Osteoblast (primary cell): ENCODE results near the gene TRMT61A. TPM values are rescaled to one million over a fixed set of nuclear protein-coding genes. Genes with fewer than 3 reads are reported as not detected.

Experiments used
- DNase-seq: peaks from one replicate; pipeline ENCODE4 v3.0.0; 2011; ENCODE audit warnings: low spot score, mixed read lengths; ENCODE audit not compliant: insufficient read length; ENCODE audit errors: missing footprints
- H2AFZ ChIP-seq: 2 replicates; pipeline ENCODE4 v1.6.0; 2011; ENCODE audit warnings: mild to moderate bottlenecking, low read length
- H3K27ac ChIP-seq: 2 replicates; pipeline ENCODE4 v1.5.1; 2011; ENCODE audit warnings: mild to moderate bottlenecking, low read depth, low read length, moderate library complexity
- H3K27me3 ChIP-seq: 2 replicates; pipeline ENCODE4 v1.6.0; 2012; ENCODE audit warnings: mild to moderate bottlenecking, control low read depth, inconsistent platforms, low read length, moderate library complexity; ENCODE audit not compliant: insufficient read depth
- H3K36me3 ChIP-seq: 2 replicates; pipeline ENCODE4 v1.5.1; 2011; ENCODE audit warnings: mild to moderate bottlenecking, low read length, control low read depth, moderate library complexity; ENCODE audit not compliant: insufficient read depth
- H3K4me1 ChIP-seq: 2 replicates; pipeline ENCODE4 v1.5.1; 2011; ENCODE audit warnings: mild to moderate bottlenecking, low read length, control low read depth, moderate library complexity; ENCODE audit not compliant: insufficient read depth
- H3K4me2 ChIP-seq: 2 replicates; pipeline ENCODE4 v1.6.0; 2011; ENCODE audit warnings: mild to moderate bottlenecking, low read length; ENCODE audit not compliant: insufficient read depth
- H3K4me3 ChIP-seq: fragments of 200-600 bp; sonication (generic); 3 replicates; pipeline ENCODE4 v1.5.1; 2012; ENCODE audit warnings: mild to moderate bottlenecking, low read length, inconsistent platforms; ENCODE audit not compliant: insufficient read depth
- H3K79me2 ChIP-seq: 2 replicates; pipeline ENCODE4 v1.6.0; 2012; ENCODE audit warnings: mild to moderate bottlenecking, low read length, control low read depth, inconsistent platforms; ENCODE audit not compliant: insufficient read depth
- H3K9me3 ChIP-seq: 2 replicates; pipeline ENCODE4 v1.5.1; 2011; ENCODE audit warnings: low read depth, low read length, control low read depth
- H4K20me1 ChIP-seq: 2 replicates; pipeline ENCODE4 v1.6.0; 2012; ENCODE audit warnings: mild to moderate bottlenecking, low read length, control low read depth; ENCODE audit not compliant: insufficient read depth
- CTCF ChIP-seq: IDR thresholded peaks from 2 replicates; pipeline ENCODE4 v1.5.1; 2011; ENCODE audit warnings: mild to moderate bottlenecking, low read depth, low read length, moderate library complexity; ENCODE audit errors: extremely low read depth
- total RNA-seq: library from RNA; depleted of rRNA; stranded (reverse); fragments of >200 nt; gene quantifications from 2 replicates; pipeline ENCODE4 v1.2.3, GENCODE V29; 2012

The TRMT61A gene
- total RNA-seq, 1 donor = 9.0 TPM

GRCh38 chr14:103540821-103541708 lies 12.1 kb downstream of the TRMT61A start:
- no peaks in the 10 kb centered on the region for H3K36me3 ChIP-seq
- H3K79me2 ChIP-seq = no peaks in the 10 kb centered on the region
- H3K4me1 ChIP-seq = peaks cover 33% of the 10 kb centered on the region
- TF ChIP-seq CTCF = no peak
- H3K9me3 ChIP-seq = no peaks in the 10 kb centered on the region
- peak overlapping the region; percentile 70 for H3K27ac ChIP-seq
- no peaks in the 10 kb centered on the region for H4K20me1 ChIP-seq
- peak overlapping the region; percentile 42 for H3K4me3 ChIP-seq
- H2AFZ ChIP-seq = no peak overlapping the region
- DNase-seq = peak; percentile 95
- peak overlapping the region; percentile 67 for H3K4me2 ChIP-seq
- no peaks in the 10 kb centered on the region for H3K27me3 ChIP-seq

GRCh38 chr14:103541709-103542604 lies 13.0 kb downstream of the TRMT61A start:
- Histone ChIP-seq H3K4me1 (peaks cover 33% of the 10 kb centered on the region), H3K4me3 (no peak overlapping the region), H3K4me2 (no peak overlapping the region), H3K36me3 (no peaks in the 10 kb centered on the region), H4K20me1 (peaks cover 8% of the 10 kb centered on the region), H3K27ac (no peak overlapping the region), H3K9me3 (no peaks in the 10 kb centered on the region), H2AFZ (no peak overlapping the region), H3K79me2 (peaks cover 1% of the 10 kb centered on the region), H3K27me3 (no peaks in the 10 kb centered on the region)
- peak; percentile 65 for DNase-seq
- TF ChIP-seq CTCF = no peak

- Histone ChIP-seq H3K4me3 (no peak overlapping the region), H3K27ac (no peak overlapping the region), H3K79me2 (peaks cover 2% of the 10 kb centered on the region), H3K9me3 (no peaks in the 10 kb centered on the region), H3K4me2 (no peak overlapping the region), H3K4me1 (peaks cover 33% of the 10 kb centered on the region), H2AFZ (no peak overlapping the region), H4K20me1 (peaks cover 11% of the 10 kb centered on the region), H3K36me3 (no peaks in the 10 kb centered on the region), H3K27me3 (no peaks in the 10 kb centered on the region)
- peak; percentile 93 for DNase-seq
- no peak for TF ChIP-seq CTCF
These were observed 13.7 kb downstream of the TRMT61A start for GRCh38 chr14:103542605-103543088.
